Measurements from ENCODE around the gene DIPK1A. TPM values are rescaled to one million over a fixed set of nuclear protein-coding genes. Genes with fewer than 3 reads are reported as not detected.

DIPK1A gene
- total RNA-seq, 1 donor from 2014 or later: 3.6 TPM

DNA sequence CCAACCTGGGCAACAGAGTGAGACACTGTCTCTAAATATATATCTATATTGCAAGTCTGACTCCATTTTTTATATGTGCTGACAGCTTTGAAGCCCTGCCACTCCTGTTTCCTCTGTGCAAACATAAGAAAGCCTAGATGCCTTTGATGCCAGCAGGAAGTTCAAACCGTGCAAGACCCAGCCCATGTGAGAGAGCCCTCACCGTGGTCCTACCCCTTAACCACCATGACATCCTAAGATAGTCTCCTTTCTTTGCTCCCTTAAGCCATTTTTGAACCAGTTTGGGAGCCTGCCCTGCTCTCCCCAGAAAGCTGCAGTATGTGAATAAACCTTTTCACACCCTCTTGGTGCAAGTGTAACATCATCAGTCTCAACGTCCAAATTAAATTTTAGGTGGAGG lies 3.7 kb upstream of the DIPK1A start:
- Histone ChIP-seq H3K4me3 (no peak overlapping the region), H3K36me3 (no peaks in the 10 kb centered on the region), H3K4me1 (peaks cover 7% of the 10 kb centered on the region), H3K9me3 (ENCODE audit: low read depth) (no peaks in the 10 kb centered on the region), H3K9ac (no peak overlapping the region), H3K27me3 (peaks cover 26% of the 10 kb centered on the region), H2AFZ (replicated peaks) (no peak overlapping the region), H3K27ac (no peak overlapping the region), H3K79me2 (ENCODE audit: low read depth) (no peaks in the 10 kb centered on the region), H3F3A (ENCODE audit: low read depth) (peaks cover 31% of the 10 kb centered on the region), H4K20me1 (ENCODE audit: low read depth) (no peaks in the 10 kb centered on the region), H3K4me2 (no peak overlapping the region)
- Mint-ChIP-seq H3K4me1 (peaks cover 7% of the 10 kb centered on the region), H3K36me3 (no peaks in the 10 kb centered on the region), H3K9me3 (no peaks in the 10 kb centered on the region), H3K27me3 (ENCODE audit: insufficient read depth, low read depth) (no peaks in the 10 kb centered on the region), H3K27ac (no peak overlapping the region), H3K4me3 (no peak overlapping the region)
- no peak for DNase-seq (ENCODE audit: low spot score)
- TF ChIP-seq, protein P1, sequence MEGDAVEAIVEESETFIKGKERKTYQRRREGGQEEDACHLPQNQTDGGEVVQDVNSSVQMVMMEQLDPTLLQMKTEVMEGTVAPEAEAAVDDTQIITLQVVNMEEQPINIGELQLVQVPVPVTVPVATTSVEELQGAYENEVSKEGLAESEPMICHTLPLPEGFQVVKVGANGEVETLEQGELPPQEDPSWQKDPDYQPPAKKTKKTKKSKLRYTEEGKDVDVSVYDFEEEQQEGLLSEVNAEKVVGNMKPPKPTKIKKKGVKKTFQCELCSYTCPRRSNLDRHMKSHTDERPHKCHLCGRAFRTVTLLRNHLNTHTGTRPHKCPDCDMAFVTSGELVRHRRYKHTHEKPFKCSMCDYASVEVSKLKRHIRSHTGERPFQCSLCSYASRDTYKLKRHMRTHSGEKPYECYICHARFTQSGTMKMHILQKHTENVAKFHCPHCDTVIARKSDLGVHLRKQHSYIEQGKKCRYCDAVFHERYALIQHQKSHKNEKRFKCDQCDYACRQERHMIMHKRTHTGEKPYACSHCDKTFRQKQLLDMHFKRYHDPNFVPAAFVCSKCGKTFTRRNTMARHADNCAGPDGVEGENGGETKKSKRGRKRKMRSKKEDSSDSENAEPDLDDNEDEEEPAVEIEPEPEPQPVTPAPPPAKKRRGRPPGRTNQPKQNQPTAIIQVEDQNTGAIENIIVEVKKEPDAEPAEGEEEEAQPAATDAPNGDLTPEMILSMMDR (IDR thresholded peaks at IDR 0.05): no peak

DNA sequence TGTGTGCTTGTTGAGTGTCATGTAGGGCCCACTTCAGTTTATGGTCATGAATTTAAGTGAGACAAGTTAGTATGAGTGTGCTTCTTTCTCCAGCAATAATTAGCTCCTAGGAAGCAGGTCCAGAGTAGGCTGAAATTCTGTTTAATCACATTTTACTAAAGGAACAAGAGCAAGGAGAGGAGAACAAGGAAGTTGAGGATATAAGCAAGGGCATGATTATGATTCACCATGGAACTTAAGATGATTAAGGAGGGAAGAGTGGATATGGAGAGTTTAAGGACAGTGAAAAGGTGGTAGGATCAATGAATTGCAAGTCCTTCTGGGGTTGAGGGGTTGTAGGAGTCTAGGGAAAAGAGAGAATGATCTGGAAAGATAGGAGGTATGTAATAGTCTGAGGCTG lies 3.1 kb upstream of the DIPK1A start:
- TF ChIP-seq EZH2phosphoT487 (IDR thresholded peaks at IDR 0.05): no peak
- TF ChIP-seq EZH2 (IDR thresholded peaks at IDR 0.05): no peak
- TF ChIP-seq, protein P1 (IDR thresholded peaks at IDR 0.05): no peak
- H3K4me1 Mint-ChIP-seq: peaks cover 7% of the 10 kb centered on the region
- no peak overlapping the region for H3K4me3 ChIP-seq
- H3K4me1 ChIP-seq: peaks cover 8% of the 10 kb centered on the region
- H3K27ac ChIP-seq: no peak overlapping the region
- no peak overlapping the region for H3K4me2 ChIP-seq
- no peak for DNase-seq (ENCODE audit: low spot score)
- no peak overlapping the region for H3K4me3 Mint-ChIP-seq
- no peaks in the 10 kb centered on the region for H3K9me3 Mint-ChIP-seq
- no peak overlapping the region for H2AFZ ChIP-seq (replicated peaks)
- H3K27me3 Mint-ChIP-seq (ENCODE audit: insufficient read depth, low read depth): no peaks in the 10 kb centered on the region
- no peaks in the 10 kb centered on the region for H3K36me3 Mint-ChIP-seq
- no peaks in the 10 kb centered on the region for H3K9me3 ChIP-seq (ENCODE audit: low read depth)
- H4K20me1 ChIP-seq (ENCODE audit: low read depth): no peaks in the 10 kb centered on the region
- H3K27ac Mint-ChIP-seq: no peak overlapping the region
- H3K9ac ChIP-seq: no peak overlapping the region
- H3K27me3 ChIP-seq: peaks cover 28% of the 10 kb centered on the region
- H3K36me3 ChIP-seq: no peaks in the 10 kb centered on the region
- H3F3A ChIP-seq (ENCODE audit: low read depth): peaks cover 32% of the 10 kb centered on the region
- H3K79me2 ChIP-seq (ENCODE audit: low read depth): no peaks in the 10 kb centered on the region

- Mint-ChIP-seq H3K9me3 (no peaks in the 10 kb centered on the region), H3K27ac (peak overlapping the region; percentile 23), H3K4me3 (no peak overlapping the region), H3K36me3 (no peaks in the 10 kb centered on the region), H3K27me3 (ENCODE audit: insufficient read depth, low read depth) (no peaks in the 10 kb centered on the region), H3K4me1 (peaks cover 7% of the 10 kb centered on the region)
- Histone ChIP-seq H4K20me1 (ENCODE audit: low read depth) (no peaks in the 10 kb centered on the region), H3K27me3 (peaks cover 28% of the 10 kb centered on the region), H3K79me2 (ENCODE audit: low read depth) (no peaks in the 10 kb centered on the region), H3K4me1 (peaks cover 8% of the 10 kb centered on the region), H3K27ac (no peak overlapping the region), H3K4me3 (peak overlapping the region; percentile 79), H2AFZ (replicated peaks) (peak overlapping the region; percentile 97), H3K9me3 (ENCODE audit: low read depth) (no peaks in the 10 kb centered on the region), H3K4me2 (peak overlapping the region; percentile 98), H3K9ac (no peak overlapping the region), H3F3A (ENCODE audit: low read depth) (peaks cover 27% of the 10 kb centered on the region), H3K36me3 (no peaks in the 10 kb centered on the region)
- TF ChIP-seq EZH2phosphoT487 (IDR thresholded peaks at IDR 0.05): peak; percentile 8
- TF ChIP-seq, protein P1 (IDR thresholded peaks at IDR 0.05): no peak
- DNase-seq (ENCODE audit: low spot score): peak; percentile 49
These were observed 862 bp upstream of the DIPK1A start for GRCh38 chr1:92961896-92962752.

All from neural progenitor cell (in vitro differentiated cells).